GM18951 (cell line): Measurements from ENCODE around the gene PXDN.
"Not testable (repeated sequence)": the region's sequence is repeated elsewhere in the genome, so short reads cannot be mapped to it uniquely, and the experiment has no call there.

ENCODE experiments used
- POLR2A ChIP-seq: IDR thresholded peaks from 4 replicates; pipeline ENCODE4 v1.6.1; 2011; ENCODE audit warnings: mild to moderate bottlenecking; ENCODE audit not compliant: insufficient read length, insufficient read depth; ENCODE audit errors: extremely low read depth
- in situ Hi-C: fragments of 300-500 bp; cut with MboI; formaldehyde crosslinking; loops from one replicate; pipeline ENCODE4 v1.12.0; 2022; ENCODE audit warnings: low sequenced_read_pairs, mixed read lengths, inconsistent platforms; ENCODE audit not compliant: unreplicated experiment

Gene PXDN

DNA sequence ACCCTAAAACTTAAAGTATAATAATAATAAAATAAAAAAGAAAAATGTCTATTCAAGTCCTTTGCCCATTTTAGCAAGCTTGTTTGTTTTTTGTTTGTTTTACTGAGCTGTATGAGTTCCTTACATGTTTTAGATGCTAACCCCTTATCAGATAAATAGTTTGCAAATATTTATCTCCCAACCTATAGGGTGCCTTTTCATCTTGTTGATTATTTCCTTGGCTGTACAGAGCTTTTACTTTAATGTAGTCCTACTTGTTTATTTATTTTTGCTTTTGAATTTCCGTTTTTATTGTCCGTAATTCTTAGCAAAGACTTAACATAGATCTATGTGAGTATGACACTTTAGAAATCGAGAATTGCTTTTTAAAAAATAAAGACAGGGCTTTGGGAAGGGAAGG is 17.8 kb downstream of the PXDN start:
- in situ Hi-C loops: no loop called here
- no peak for TF ChIP-seq POLR2A

DNA sequence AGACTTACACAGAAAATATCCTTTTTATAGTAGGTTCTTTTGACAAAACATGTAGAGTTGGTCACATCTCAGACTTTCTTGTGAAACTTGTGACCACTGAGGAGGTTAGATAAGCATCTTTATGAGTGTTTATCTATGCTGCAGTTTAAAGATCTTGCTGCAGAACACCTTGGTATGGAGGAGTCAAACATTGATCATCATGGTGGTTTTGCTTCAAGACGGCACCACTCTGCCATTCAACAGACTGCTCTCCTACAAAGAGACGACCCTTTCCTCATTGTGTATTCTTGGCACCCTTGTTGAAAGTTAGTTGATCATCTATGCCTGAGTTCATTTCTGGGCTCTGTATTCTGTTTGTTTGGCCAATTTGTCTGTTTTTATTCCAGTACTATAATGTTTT is 20.0 kb downstream of the PXDN start:
- in situ Hi-C loops: not testable (repeated sequence)

DNA sequence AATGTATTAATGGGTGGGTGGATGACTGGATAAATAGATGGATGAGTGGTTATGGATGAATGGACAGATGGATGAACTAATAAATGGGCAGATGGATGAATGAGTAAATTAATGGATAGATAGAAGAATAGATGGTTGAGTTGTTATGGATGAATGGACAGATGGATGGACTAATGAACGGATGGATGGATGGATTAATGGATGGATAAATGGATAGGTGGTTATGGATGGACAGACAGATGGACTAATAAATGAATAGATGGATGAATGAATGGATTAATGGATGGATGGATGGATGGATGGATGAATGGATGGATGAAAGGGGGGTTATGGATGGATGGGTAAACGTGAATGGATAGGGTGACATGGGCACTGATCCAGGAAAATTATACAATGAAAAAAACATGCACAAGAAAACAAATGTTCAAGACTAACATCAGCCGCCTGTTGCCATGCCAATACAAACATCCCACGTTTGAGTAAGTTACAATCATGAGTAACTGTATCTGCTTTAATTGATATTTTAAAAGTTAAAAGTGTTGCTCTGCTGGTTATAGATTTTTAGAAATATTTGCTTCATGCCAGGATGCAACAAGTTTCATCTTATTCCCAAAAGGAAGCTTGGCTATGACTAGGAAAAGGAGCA is 20.8 kb downstream of the PXDN start:
- no peak for TF ChIP-seq POLR2A
- in situ Hi-C loops: no loop called here

DNA sequence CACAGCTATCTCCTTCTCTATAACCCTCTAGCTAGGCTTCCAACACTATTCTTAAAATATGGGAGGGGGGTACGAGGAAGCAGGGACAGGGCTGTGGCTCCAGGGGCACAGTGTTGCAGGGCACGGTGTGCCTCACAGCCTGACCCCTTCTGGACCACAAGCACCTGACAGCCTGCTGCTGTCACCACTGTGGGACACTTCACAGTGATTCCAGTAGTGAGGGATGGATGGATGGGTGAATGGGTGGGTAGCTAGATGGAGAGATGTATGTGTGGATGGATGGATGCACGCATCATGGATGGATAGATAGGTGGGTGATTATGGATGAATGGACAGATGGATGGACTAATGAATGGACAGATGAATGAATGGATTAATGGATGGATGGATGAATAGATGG is 21.6 kb downstream of the PXDN start:
- in situ Hi-C loops: no loop called here
- no peak for TF ChIP-seq POLR2A

DNA sequence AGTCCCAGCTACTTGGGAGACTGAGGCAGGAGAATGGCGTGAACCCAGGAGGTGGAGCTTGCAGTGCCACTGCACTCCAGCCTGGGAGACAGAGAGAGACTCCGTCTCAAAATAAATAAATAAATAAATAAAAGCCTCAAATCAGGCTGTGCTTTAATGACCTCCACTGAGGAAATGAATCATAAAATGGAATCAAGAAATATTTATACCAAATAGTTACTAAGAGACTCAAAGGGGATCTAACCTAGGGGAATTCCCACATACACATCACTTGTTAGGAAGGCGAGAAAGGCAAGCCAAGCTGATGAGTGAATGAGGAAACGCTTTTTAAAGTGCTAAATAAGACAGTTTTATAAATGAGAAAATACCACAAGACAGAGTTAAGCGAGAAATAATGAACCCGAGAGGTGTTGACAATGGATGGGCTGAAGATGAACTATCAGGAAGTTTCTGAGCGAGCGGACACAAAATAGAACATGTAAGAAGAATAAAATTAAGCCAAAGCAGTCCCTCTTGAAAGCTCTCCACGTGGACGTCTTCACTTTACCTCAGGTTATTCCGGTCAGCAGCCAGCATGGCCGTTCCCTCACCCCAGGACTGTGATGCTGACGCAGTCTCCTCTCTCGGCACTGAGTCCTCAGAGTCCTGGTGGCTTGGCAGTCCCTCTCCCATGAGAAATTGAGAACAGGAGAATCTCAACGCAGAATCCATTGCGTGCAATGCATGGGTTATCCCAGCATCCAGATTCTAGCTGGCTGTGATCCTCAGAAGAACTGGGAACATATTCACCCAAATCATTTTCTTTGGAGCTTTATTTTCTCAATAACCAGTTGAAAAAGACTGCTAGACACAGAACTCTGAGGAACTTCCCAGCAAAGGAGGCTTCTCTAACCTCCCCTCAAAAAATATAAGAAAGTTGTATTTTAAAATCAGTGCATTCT is 22.3 kb downstream of the PXDN start:
- in situ Hi-C loops: no loop called here
- TF ChIP-seq POLR2A: no peak

DNA sequence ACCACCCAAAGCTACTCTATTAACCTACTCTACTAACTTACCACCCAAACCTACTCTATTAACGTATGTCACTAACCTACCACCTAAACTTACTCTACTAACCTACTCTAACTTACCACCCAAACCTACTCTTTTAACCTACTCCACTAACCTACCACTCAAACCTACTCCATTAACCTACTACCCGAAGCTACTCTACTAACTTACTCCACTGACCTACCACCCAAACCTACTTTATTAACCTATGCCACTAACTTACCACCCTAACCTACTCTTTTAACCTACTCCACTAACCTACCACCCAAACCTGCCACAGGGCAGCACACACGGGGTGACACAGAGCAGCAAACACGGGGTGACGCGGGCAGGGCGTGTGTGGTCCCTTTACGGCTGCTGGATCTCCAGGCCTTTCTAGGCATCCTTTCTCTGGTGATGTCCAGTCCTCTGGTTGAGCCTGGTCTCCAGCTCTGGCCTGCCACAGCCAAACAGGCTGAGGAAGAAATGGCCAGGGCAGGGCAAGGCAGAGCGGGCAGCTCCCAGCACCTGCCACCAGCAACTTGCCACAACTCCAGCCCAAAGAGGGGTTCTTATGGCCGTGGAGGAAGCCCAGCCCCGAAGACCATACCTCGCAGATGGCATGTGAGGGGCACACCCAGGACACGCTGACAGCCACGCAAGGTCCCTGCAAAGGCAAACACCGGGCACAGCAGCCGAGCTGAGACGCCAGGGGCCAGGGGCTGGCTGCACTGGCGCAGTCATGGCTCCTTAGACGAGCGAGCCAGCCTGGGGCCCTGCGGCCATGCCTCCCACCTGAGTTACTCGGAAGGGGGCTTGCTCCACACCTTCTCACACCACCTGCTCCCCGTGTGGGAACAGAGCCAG is 25.7 kb downstream of the PXDN start:
- TF ChIP-seq POLR2A: no peak
- in situ Hi-C loops: no loop called here

DNA sequence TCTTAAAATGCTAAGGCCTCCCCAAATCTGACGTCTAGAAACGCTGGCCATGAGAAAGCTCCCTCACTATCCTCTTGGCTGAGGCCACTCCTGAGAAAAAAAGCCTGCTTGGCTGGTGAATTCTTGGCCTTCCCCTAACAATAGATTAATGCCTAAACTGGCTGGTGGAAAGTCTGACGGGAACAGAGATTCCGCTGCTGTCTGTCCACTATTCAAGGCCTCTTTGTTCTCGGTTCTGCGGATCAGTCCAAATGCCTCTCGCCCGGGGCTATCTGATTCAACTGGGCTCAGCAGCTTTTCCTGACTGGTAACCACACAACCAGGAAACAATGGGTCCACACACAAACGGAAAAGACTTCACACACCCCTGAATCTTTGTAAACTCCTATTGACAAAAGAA is 27.2 kb downstream of the PXDN start:
- TF ChIP-seq POLR2A: no peak
- in situ Hi-C loops: no loop called here

DNA sequence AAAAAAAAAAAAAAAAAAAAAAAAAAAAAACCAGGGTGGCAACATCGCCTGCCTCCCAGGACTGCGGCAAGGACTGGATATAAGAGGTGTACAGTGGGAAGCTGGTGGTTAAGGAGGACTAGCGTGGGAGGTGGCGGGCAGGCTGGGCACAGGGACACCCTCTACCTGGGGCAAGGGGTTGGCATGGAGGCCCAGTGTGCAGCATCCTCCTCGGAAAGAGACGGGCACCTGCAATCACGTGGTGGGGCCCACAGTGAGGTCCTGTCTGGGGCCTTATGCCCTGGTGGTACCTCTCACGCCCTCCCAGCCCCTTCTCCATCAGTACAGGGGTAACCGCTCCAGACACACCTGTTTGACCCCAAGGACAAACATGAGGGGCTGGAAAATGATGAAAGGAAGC is 27.9 kb downstream of the PXDN start:
- in situ Hi-C loops: no loop called here
- TF ChIP-seq POLR2A: no peak

DNA sequence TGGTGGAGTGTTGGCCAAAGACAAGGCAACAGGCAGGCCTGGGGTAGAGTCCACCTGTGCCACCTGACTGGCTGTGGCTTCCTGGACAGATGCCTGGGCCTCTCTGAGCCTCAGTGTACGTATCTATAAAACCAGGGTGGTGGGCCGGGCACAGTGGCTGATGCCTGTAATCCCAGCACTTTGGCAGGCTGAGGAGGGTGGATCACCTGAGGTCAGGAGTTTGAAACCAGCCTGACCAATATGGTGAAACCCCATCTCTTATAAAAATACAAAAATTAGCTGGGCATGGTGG is 28.4 kb downstream of the PXDN start:
- in situ Hi-C loops: not testable (repeated sequence)

DNA sequence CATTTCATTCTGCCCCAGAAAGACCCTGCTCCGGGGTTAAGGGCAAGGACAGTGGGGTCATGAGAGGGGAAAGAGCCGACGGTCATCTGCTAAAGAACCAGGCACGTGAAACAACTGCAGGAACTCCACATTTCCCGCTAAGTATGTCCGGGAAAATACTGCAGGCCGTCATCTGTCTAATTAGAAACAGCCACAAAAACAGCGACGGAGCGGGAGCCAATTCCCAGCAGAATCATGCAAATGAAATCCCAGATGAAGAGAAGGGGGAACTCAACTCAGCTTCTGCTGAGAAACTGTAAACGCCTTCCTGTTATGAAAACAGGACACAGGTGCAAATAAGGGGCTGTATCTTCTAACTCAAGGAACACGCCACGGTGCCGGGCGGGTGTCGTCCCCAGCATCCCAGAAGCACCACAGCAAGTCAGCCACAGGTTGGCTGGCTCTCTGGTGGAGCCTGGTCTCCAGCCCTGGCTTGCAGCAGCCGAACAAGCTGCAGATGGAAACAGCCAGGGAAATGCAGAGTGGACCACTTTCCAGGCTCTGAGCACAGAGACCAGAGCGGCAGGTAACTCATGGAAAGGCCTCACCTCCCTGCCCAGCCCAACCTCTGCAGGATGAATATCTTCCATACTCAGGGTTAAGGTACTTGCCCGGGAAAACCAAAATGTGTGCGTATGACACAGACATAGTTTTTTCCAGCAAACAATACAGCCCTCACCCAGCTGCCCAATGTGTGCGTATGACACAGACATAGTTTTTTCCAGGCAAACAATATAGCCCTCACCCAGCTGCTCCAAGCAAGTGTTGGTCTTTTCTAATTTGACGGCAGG is 28.9 kb downstream of the PXDN start:
- in situ Hi-C loops: no loop called here
- no peak for TF ChIP-seq POLR2A

DNA sequence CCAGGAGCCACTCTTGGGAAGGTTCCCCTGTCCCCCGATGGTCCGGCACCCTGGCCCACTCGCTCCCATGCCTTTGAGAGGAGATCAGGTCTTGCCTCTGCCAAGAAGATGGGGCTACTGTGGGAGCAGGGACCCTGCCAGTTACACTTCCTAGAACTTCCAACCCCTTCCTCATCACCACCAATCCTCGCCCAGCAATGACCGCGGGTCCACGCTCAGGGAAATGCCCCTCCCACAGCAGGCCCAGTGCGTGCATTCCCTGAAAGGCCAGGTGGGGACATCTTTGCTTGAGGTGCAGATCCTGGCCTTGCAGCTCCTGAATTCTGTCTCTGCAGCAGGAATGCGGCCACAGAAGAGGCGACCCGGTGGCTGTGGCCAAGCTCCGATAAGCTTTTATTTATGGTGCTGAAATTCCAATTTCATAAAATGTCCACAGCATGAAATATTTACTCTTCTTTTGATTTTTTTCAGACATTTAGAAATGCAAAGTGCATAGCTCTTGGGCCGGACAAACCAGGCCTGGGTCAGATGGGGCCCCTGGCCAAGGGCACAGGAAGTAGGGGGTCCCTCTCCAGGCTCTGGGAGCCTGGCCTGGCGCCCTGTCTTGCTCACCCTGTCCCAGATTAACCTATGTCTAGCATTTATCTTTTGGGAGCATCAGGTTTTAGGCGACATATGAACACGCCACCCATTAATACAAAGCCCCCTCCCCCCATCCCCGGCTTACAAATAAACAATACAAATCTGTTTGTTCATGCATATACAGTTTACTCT is 29.8 kb downstream of the PXDN start:
- in situ Hi-C loops: no loop called here
- TF ChIP-seq POLR2A: no peak

DNA sequence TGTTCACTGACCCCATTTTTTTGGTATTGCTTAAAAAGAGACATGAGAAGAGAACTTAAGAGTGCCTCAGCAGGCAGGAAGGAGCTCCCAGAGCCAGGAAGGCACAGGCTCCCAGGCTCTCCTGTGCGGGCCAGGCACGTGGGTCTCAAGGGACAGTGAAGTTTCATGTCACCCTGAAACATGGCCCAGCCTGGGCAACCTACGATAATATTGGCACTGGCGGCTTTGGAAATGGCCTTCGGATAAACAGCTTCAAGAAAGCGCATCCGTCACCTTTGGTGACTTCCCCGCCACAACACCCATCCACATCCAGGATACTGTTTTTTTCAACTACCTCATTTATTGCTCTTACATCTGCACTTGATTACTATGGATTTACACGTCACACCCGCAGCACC is 30.5 kb downstream of the PXDN start:
- in situ Hi-C loops: no loop called here
- no peak for TF ChIP-seq POLR2A

DNA sequence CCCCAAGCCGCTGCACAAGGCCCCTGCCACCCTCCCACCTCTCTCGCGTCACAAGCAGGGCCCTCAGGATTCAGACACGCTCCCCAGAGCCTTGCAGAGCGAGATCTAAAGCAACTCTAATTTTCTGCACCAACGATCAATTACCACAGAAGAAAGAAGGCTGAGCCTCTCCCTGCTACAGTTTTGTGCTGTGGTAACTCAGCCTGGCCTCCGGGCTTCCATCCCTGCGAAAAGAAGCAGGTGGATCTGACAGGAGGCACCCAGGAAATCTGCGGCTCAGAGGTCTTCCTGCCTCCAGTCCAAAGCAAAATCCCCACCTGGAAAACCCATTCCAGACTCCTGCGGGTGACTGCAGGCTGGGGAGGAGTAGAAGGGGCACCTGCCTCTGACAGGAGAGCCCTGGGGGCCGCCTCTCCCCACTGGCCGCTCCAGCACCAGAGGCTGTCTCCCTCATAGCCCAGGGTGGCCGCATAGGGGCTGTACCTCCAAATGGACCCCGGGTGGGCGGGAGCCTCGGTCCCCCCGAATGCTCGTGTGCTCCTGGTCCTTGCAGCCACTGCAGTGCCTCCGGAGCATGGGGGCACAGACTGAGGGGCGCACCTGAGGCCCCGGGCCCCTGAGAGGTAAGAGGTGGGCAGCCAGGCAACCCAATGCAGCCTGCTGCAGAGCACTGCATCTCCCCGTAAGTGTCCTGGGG is 31.0 kb downstream of the PXDN start:
- TF ChIP-seq POLR2A: no peak
- in situ Hi-C loops: no loop called here
